Measurements from ENCODE around the gene CPB1. TPM values are rescaled to one million over a fixed set of nuclear protein-coding genes. Genes with fewer than 3 reads are reported as not detected.

The CPB1 gene
- total and polyA plus RNA-seq, 2 donors (not counting 1 experiment from before 2014, with no cell fraction given) = not detected

GRCh38 chr3:148873270-148873927 lies 45.8 kb downstream of the CPB1 start:
- DNase-seq = no peak
- Histone ChIP-seq H3K4me2 (replicated peaks; ENCODE audit: low read depth, low read length, poor library complexity, severe bottlenecking) (no peak overlapping the region), H2AFZ (ENCODE audit: insufficient read depth, low read depth, low read length, poor library complexity, severe bottlenecking) (no peak overlapping the region), H3K27ac (ENCODE audit: low read length in 2 of 2) (no peak overlapping the region), H3K9ac (ENCODE audit: low read length) (no peak overlapping the region), H3K36me3 (replicated peaks in 1 of 2; ENCODE audit: control extremely low read depth in 1 of 2, control insufficient read depth in 1 of 2, extremely low read depth in 1 of 2, insufficient read depth in 2 of 2, low read length in 1 of 2) (no peaks in the 10 kb centered on the region), H3K9me3 (ENCODE audit: control extremely low read depth in 1 of 3, control insufficient read depth in 2 of 3, insufficient read depth in 1 of 3, low read length in 2 of 3) (no peaks in the 10 kb centered on the region), H3K79me2 (ENCODE audit: control insufficient read depth, insufficient read depth, low read length) (no peaks in the 10 kb centered on the region), H3K4me3 (ENCODE audit: control extremely low read depth in 1 of 5, extremely low read depth in 1 of 5, insufficient read depth in 1 of 5, low read depth in 2 of 5, low read length in 4 of 5) (no peak overlapping the region), H4K20me1 (ENCODE audit: control insufficient read depth, insufficient read depth, low read length, poor library complexity, severe bottlenecking) (no peaks in the 10 kb centered on the region), H3K4me1 (ENCODE audit: control insufficient read depth in 2 of 2, insufficient read depth in 2 of 2, low read length in 2 of 2) (no peaks in the 10 kb centered on the region), H3K27me3 (replicated peaks in 1 of 4; ENCODE audit: control extremely low read depth in 1 of 4, control insufficient read depth in 3 of 4, insufficient read depth in 4 of 4, low read length in 3 of 4) (no peaks in the 10 kb centered on the region)
- TF ChIP-seq CTCF (IDR thresholded peaks at IDR 0.05) = no peak
- TF ChIP-seq EZH2 (IDR thresholded peaks at IDR 0.05; ENCODE audit: borderline replicate concordance, insufficient read depth, low read depth, low read length, poor library complexity, severe bottlenecking) = no peak
- no peak overlapping the region for H3K4me3 Mint-ChIP-seq
- ChIA-PET POLR2A (no interaction called here), CTCF (interaction anchor here (0.8 kb wide), 1 partner anchor 10 kb away, joined by 6 read pairs; no protein-coding TSS in a partner anchor)
- no peak for ATAC-seq (ENCODE audit: low read depth)
- intact Hi-C loops (cut with micrococcal nuclease) = no loop called here
- peaks cover 7% of the 10 kb centered on the region for H3K27me3 Mint-ChIP-seq
- H3K9me3 Mint-ChIP-seq (ENCODE audit: insufficient read depth) = no peaks in the 10 kb centered on the region
- no peak overlapping the region for H3K27ac Mint-ChIP-seq
- 86% methylated on average over 7 of the region's 9 CpGs for WGBS (ENCODE audit: insufficient coverage)
- no peaks in the 10 kb centered on the region for H3K4me1 Mint-ChIP-seq

GRCh38 chr3:148873977-148874376 lies 46.4 kb downstream of the CPB1 start:
- DNase-seq = no peak
- Mint-ChIP-seq H3K9me3 (ENCODE audit: insufficient read depth) (no peaks in the 10 kb centered on the region), H3K4me1 (no peaks in the 10 kb centered on the region), H3K27ac (no peak overlapping the region), H3K27me3 (peaks cover 7% of the 10 kb centered on the region), H3K4me3 (no peak overlapping the region)
- no peak for TF ChIP-seq CTCF (IDR thresholded peaks at IDR 0.05)
- TF ChIP-seq EZH2 (IDR thresholded peaks at IDR 0.05; ENCODE audit: borderline replicate concordance, insufficient read depth, low read depth, low read length, poor library complexity, severe bottlenecking) = no peak
- CTCF ChIA-PET = interaction anchor here (0.8 to 1.0 kb wide), 2 partner anchors 10 to 14 kb away, joined by 3 to 6 read pairs; no protein-coding TSS in a partner anchor
- Histone ChIP-seq H3K9me3 (ENCODE audit: control extremely low read depth in 1 of 3, control insufficient read depth in 2 of 3, insufficient read depth in 1 of 3, low read length in 2 of 3) (no peaks in the 10 kb centered on the region), H2AFZ (ENCODE audit: insufficient read depth, low read depth, low read length, poor library complexity, severe bottlenecking) (no peak overlapping the region), H3K27ac (ENCODE audit: low read length in 2 of 2) (no peak overlapping the region), H3K9ac (ENCODE audit: low read length) (no peak overlapping the region), H3K79me2 (ENCODE audit: control insufficient read depth, insufficient read depth, low read length) (no peaks in the 10 kb centered on the region), H3K4me1 (ENCODE audit: control insufficient read depth in 2 of 2, insufficient read depth in 2 of 2, low read length in 2 of 2) (no peaks in the 10 kb centered on the region), H3K4me2 (replicated peaks; ENCODE audit: low read depth, low read length, poor library complexity, severe bottlenecking) (no peak overlapping the region), H3K27me3 (replicated peaks in 1 of 4; ENCODE audit: control extremely low read depth in 1 of 4, control insufficient read depth in 3 of 4, insufficient read depth in 4 of 4, low read length in 3 of 4) (no peaks in the 10 kb centered on the region), H4K20me1 (ENCODE audit: control insufficient read depth, insufficient read depth, low read length, poor library complexity, severe bottlenecking) (no peaks in the 10 kb centered on the region), H3K36me3 (replicated peaks in 1 of 2; ENCODE audit: control extremely low read depth in 1 of 2, control insufficient read depth in 1 of 2, extremely low read depth in 1 of 2, insufficient read depth in 2 of 2, low read length in 1 of 2) (no peaks in the 10 kb centered on the region), H3K4me3 (ENCODE audit: control extremely low read depth in 1 of 5, extremely low read depth in 1 of 5, insufficient read depth in 1 of 5, low read depth in 2 of 5, low read length in 4 of 5) (no peak overlapping the region)
- POLR2A ChIA-PET = no interaction called here
- no CpG with 5 or more reads among the region's 1 CpG for WGBS (ENCODE audit: insufficient coverage)
- intact Hi-C loops (cut with micrococcal nuclease) = no loop called here
- ATAC-seq (ENCODE audit: low read depth) = no peak
